Stomach (tissue), 9 donors: ENCODE data around the gene CREB5. TPM values are rescaled to one million over a fixed set of nuclear protein-coding genes. Genes with fewer than 3 reads are reported as not detected.

Experiments used
- DNase-seq, 2 donors: peaks; one replicate each; pipeline versions ENCODE4 v3.0.0 to v3.0.0-alpha.2; 2013 to 2019
- H3K27ac ChIP-seq, 5 donors: fragments of 200-600 bp in 4 of 5; sonication (generic) in 4 of 5; one replicate each; pipeline ENCODE4 v1.5.1; 2013 to 2019; ENCODE audit warnings: mild to moderate bottlenecking in 1 of 5, moderate library complexity in 1 of 5
- H3K27me3 ChIP-seq, 3 donors: fragments of 200-600 bp; sonication (generic); one replicate each; pipeline ENCODE4 v1.5.1; 2017 to 2019; ENCODE audit warnings: mixed run types in 1 of 3
- H3K36me3 ChIP-seq, 4 donors: fragments of 200-600 bp; sonication (generic); 1 replicate in 3 of 4; 2 replicates in 1 of 4; pipeline ENCODE4 v1.5.1; 2016 to 2019
- H3K4me1 ChIP-seq, 4 donors: fragments of 200-600 bp; sonication (generic); one replicate each; pipeline ENCODE4 v1.5.1; 2016 to 2019
- H3K4me3 ChIP-seq, 4 donors: fragments of 200-600 bp; sonication (generic) in 3 of 4; one replicate each; pipeline ENCODE4 v1.5.1; 2016 to 2019; ENCODE audit warnings: mild to moderate bottlenecking in 1 of 4
- H3K9me3 ChIP-seq, 4 donors: fragments of 200-600 bp; sonication (generic); one replicate each; pipeline ENCODE4 v1.5.1; 2016 to 2019
- CTCF ChIP-seq, 7 experiments: fragments of 450-650 bp in 4 of 7; fragments of 200-600 bp in 3 of 7; sonication (generic) in 3 of 7; IDR thresholded peaks; one replicate each; pipeline ENCODE4 v1.5.1; 2016 to 2019; ENCODE audit warnings: antibody characterized with exemption in 7 of 7, control low read depth in 2 of 7, mild to moderate bottlenecking in 1 of 7
- EP300 ChIP-seq: sonication (generic); formaldehyde crosslinking; IDR thresholded peaks from one replicate; pipeline ENCODE4 v1.6.1; 2017; ENCODE audit warnings: antibody characterized with exemption
- POLR2A ChIP-seq, 4 donors: fragments of 450-650 bp; IDR thresholded peaks; one replicate each; pipeline ENCODE4 v1.6.1; 2016; ENCODE audit warnings: antibody characterized with exemption in 4 of 4, control low read depth in 2 of 4, mild to moderate bottlenecking in 1 of 4, moderate library complexity in 1 of 4
- POLR2AphosphoS5 ChIP-seq, 3 donors: sonication (generic); formaldehyde crosslinking; IDR thresholded peaks; one replicate each; pipeline ENCODE4 v1.6.1; 2016; ENCODE audit warnings: antibody characterized with exemption in 3 of 3
- WGBS, 5 donors: extraction: QIAGEN DNeasy Blood & Tissue Kit in 3 of 5; methylation state at CpG; one replicate each; pipeline versions ENCODE4 v1.1.5 to v1.1.7; 2013 to 2018; 5-methylcytosine and 5-hydroxymethylcytosine counted together
- intact Hi-C: fragments of 100-400 bp; cut with DNase I; formaldehyde crosslinking; loops from one replicate; pipeline ENCODE4 v1.15.1; 2023; ENCODE audit warnings: low total_unique reads
- polyA plus RNA-seq, 3 donors: library from polyadenylated mRNA; stranded (reverse); fragments of 200-250 nt; gene quantifications; one replicate each; pipeline ENCODE4 v1.2.3, GENCODE V29; 2013
- total RNA-seq, 5 donors: library from RNA; depleted of rRNA; stranded (reverse); fragments of >200 nt; gene quantifications; one replicate each; pipeline versions ENCODE4 v1.1.0 to v1.2.3, GENCODE V29; 2014 to 2016
- donor health status: healthy with polysubstance abuse.
- donor health status: Bipolar disorder and iron deficiency.
- donor health status: healthy.

Gene CREB5
- total and polyA plus RNA-seq, 8 donors = 0.68 to 30.3 (median 1.5) TPM; not detected in 1

GRCh38 chr7:28383975-28384374, 28.3 kb upstream of the CREB5 start:
- TF ChIP-seq POLR2A (IDR thresholded peaks at IDR 0.05) (no peak), POLR2AphosphoS5 (IDR thresholded peaks at IDR 0.05) (no peak), EP300 (no peak), CTCF (IDR thresholded peaks at IDR 0.05) (no peak)
- intact Hi-C loops = no loop called here

GRCh38 chr7:28389504-28390395, 22.6 kb upstream of the CREB5 start:
- peak overlapping the region in 3 of 4 donors; percentile 10 to 16 (median 11) for H3K4me3 ChIP-seq
- H3K4me1 ChIP-seq = peaks cover 0 to 12% (median 5%) of the 10 kb centered on the region in 4 donors
- H3K36me3 ChIP-seq = no peaks in the 10 kb centered on the region
- peaks cover 0 to 11% (median 0%) of the 10 kb centered on the region in 3 donors for H3K27me3 ChIP-seq
- TF ChIP-seq CTCF (IDR thresholded peaks at IDR 0.05) (peak in 5 of 7 experiments; percentile 32 to 84 (median 63)), EP300 (no peak)
- H3K9me3 ChIP-seq = no peaks in the 10 kb centered on the region
- 14 to 26% (median 18%) methylated on average over 14 of the region's 14 CpGs for WGBS, 5 donors
- peak in 1 of 2 donors; percentile 85 for DNase-seq
- intact Hi-C loops = loop anchor here (5.0 kb wide), 1 partner anchor 463 kb away; no protein-coding TSS in a partner anchor
- H3K27ac ChIP-seq = peak overlapping the region in 1 of 5 donors; percentile 39

More at GRCh38 chr7:28383975-28384374, 28.3 kb upstream of the CREB5 start:
- Histone ChIP-seq H3K4me1 (no peaks in the 10 kb centered on the region), H3K27ac (no peak overlapping the region), H3K27me3 (no peaks in the 10 kb centered on the region), H3K36me3 (no peaks in the 10 kb centered on the region), H3K4me3 (no peak overlapping the region), H3K9me3 (no peaks in the 10 kb centered on the region)
- WGBS, 5 donors = 81 to 89% (median 82%) methylated on average over 8 of the region's 8 CpGs
- DNase-seq = no peak

GRCh38 chr7:28390426-28390825, 21.9 kb upstream of the CREB5 start:
- TF ChIP-seq POLR2A (IDR thresholded peaks at IDR 0.05) (no peak), EP300 (no peak), CTCF (IDR thresholded peaks at IDR 0.05) (no peak), POLR2AphosphoS5 (IDR thresholded peaks at IDR 0.05) (no peak)
- H3K4me3 ChIP-seq = no peak overlapping the region
- no peak overlapping the region for H3K27ac ChIP-seq
- H3K36me3 ChIP-seq = no peaks in the 10 kb centered on the region
- intact Hi-C loops = loop anchor here (5.0 kb wide), 1 partner anchor 462 kb away; no protein-coding TSS in a partner anchor
- no peaks in the 10 kb centered on the region for H3K9me3 ChIP-seq
- H3K27me3 ChIP-seq = peaks cover 0 to 11% (median 0%) of the 10 kb centered on the region in 3 donors
- H3K4me1 ChIP-seq = peaks cover 0 to 12% (median 5%) of the 10 kb centered on the region in 4 donors
- WGBS, 5 donors = 27 to 46% (median 41%) methylated on average over 3 of the region's 3 CpGs
- DNase-seq = peak in 1 of 2 donors; percentile 30

GRCh38 chr7:28392289-28392688, 20.0 kb upstream of the CREB5 start:
- Histone ChIP-seq H3K9me3 (no peaks in the 10 kb centered on the region), H3K4me1 (peaks cover 0 to 12% (median 5%) of the 10 kb centered on the region in 4 donors), H3K27me3 (peaks cover 0 to 11% (median 0%) of the 10 kb centered on the region in 3 donors), H3K27ac (no peak overlapping the region), H3K4me3 (no peak overlapping the region), H3K36me3 (no peaks in the 10 kb centered on the region)
- intact Hi-C loops = loop anchor here (5.0 kb wide), 1 partner anchor 460 kb away; no protein-coding TSS in a partner anchor
- TF ChIP-seq POLR2AphosphoS5 (IDR thresholded peaks at IDR 0.05) (no peak), CTCF (IDR thresholded peaks at IDR 0.05) (no peak), EP300 (no peak), POLR2A (IDR thresholded peaks at IDR 0.05) (no peak)
- no peak for DNase-seq
- WGBS, 5 donors = 86 to 99% (median 96%) methylated on average over 2 of the region's 2 CpGs
